ENCODE measurements around the gene CEBPZ.
"Not testable (repeated sequence)": the region's sequence is repeated elsewhere in the genome, so short reads cannot be mapped to it uniquely, and the experiment has no call there.

CEBPZ gene

DNA sequence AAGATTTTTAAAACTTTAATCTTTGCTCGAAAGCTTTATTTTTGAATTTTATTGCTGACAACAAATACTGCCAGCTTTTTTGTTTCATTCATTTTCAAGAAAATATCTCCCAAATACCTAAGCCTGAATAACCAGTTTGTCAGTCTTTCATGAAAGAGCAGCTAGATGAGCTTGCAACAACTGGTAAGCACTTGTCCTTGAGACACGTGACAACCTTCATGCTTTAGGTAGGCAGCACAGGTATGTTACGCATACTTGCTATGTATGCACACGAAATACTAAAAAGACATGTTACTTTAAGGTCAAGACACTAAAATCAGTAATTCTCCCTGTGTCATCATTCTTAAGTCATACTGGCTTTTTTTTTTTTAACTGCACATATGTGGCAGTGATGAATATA, 12.3 kb downstream of the CEBPZ start:
- no peak for DNase-seq

DNA sequence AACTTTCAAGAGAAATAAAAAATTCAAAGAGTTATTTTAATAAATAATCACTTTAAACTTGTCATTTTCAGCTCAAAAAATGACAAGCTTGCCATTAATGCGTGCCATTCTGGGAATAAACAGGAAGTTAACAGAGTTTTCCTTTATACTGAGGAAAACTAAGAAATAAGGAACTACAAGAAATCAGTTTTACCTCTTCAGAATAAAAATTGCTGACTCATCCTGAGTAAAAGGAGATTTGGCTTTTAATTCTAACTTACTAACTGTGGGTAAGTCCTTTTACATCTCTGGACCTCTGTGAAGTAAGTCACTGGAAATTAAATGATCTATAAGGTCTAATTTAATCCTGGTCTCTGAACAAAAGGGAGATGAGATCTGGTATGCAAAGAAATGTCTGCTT, 16.1 kb downstream of the CEBPZ start:
- no peak for DNase-seq

DNA sequence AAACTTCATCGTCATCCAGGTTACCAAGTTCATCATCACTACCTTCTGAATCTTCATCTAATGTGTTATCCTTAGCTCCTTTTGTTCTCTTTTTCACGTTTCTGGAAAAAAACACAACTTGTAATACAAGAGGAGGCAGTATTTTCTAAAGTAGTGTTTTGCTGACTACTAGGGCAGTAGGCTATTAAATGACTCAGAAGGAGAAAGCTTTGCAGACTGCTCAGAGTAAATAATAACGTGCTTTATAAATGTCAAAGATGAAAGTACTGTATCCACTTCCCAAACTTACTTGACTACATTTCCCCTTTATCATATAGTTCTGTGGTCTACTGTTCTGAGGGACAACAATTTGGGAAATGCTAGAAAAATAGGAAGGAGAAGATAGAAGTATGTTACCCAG, 19.5 kb downstream of the CEBPZ start:
- no peak for DNase-seq

DNA sequence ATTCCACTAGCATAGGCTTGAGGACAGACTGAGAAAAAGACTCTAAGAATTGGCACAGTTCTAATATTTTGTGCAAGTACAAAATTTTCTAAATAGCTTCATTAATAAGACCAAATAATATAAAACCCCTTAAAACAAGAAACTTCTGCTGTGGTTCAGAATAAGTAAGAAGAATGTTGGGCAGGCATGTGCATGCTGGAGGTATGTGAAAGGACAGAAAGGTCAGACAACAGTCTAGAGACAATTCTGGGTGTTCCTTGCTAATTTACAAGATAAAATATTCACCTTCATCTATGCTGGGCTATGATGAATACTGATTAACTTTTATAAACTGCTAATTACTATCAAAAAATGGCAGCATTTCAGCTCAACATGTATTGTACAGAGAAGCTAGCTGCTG, 20.2 kb downstream of the CEBPZ start:
- no peak for DNase-seq

DNA sequence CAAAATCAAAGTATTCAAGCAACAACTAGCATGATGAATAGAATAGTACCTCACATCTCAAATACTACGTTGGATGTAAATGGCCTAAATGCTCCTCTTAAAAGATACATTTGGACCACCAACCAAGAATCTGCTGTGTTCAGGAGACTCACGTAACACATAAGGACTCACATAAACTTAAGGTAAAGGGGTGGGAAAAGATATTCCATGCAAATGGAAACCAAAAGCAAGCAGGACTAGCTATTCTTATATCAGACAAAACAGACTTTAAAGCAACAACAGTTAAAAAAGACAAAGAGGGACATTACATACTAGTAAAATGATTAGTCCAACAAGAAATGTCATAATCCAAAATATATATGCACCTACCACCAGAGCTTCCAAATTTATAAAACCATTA, 24.6 kb downstream of the CEBPZ start:
- DNase-seq: not testable (repeated sequence)

DNA sequence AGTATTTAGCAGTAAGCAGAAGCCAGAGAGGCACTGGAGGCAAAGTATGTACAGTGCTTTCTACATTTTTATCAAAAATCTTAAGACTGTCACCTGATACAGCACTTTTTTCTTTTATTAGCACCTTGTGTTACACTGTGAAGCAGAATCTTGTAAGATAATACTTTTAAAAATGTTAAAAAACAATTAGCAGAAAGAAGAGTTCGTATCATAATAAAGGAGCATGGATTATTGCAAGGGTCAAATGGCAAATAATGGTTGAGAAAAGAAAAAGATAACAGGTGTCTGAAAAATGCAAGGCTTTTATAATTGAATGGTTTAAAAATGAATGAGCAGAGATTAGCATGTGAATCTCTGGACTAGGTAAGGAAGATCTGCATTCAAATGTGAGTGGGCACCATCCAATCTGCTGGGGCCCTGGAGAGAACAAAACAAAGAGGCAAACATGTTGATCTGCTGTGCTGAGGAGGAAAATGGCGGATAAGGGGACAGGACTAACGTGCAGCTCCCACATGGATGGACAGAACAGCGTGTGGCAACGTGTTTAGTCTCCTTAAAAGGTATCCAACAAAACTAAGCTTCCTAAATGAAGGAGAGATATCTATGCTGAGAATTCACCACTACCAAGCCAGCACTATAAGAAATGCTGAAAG, 25.6 kb downstream of the CEBPZ start:
- no peak for DNase-seq

DNA sequence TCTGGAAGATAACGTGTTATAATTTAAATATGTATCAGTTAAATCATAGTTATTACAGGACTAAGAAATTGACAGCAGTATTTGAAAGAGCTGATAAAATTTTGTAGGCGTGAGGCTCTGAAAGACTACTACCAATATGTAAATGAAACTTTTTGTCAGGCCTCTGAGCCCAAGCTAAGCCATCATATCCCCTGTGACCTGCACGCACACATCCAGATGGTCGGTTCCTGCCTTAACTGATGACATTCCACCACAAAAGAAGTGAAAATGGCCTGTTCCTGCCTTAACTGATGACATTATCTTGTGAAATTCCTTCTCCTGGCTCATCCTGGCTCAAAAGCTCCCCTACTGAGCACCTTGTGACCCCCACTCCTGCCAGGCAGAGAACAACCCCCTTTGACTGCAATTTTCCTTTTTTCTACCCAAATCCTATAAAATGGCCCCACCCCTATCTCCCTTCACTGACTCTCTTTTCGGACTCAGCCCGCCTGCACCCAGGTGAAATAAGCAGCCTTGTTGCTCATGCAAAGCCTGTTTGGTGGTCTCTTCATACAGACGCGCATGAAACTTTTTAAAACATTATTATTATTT, 26.2 kb downstream of the CEBPZ start:
- not testable (repeated sequence) for DNase-seq

DNA sequence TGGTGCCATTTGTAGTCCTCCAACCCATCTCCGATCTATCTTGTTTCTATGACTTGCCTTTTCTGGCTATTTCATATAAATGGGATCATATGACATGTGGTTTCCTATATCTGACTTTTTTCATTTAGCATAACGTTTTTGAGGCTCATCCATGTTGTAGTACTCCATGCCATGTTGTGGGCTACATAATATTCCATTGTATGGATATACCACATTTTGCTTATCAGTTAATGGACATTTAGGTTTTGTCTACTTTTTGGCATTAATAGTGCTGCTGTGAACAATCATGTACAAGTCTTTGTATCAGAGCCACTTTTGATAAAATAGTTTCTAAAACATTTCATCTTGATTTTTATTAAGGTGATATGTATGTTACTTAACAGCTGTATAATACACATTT, 27.7 kb downstream of the CEBPZ start:
- no peak for DNase-seq

DNA sequence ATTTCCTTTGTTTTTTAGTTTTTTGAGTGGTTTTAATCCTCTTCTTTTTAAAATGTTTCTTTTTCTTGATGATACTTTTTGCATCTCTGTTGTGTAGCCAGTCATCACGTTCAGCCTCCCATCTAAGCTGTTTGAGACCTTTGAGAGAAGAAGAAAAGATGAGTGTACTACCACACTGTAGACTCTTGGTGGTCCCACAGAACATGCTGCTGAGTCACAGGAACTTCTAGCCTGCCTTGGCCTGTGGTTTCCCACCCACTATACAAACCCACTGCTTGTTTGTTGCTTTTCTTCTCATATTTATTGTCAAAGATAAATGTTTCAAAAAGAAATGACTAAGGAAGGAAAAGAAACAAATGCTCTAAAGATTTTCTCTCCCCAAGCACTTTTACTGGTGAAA, 29.6 kb downstream of the CEBPZ start:
- DNase-seq: peak; percentile 64

DNA sequence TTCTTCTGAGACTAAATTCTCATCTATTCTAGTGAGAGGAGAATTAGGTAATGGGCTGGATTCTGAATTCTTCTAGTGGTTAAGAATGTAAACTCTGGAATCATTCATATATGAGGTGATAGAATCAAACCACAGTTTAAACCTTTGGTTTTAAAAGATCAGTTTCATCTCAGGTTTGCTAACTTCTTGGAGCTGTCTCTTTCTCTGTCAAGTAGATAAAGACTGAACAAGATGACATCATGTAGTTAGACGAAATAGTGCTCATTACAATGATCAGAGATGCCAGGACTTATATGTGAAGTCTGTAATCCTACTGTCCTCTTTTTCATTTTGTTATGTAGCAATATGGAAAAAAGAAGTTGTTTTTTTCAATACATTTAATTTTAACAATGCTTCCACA, 30.2 kb downstream of the CEBPZ start:
- no peak for DNase-seq

DNA sequence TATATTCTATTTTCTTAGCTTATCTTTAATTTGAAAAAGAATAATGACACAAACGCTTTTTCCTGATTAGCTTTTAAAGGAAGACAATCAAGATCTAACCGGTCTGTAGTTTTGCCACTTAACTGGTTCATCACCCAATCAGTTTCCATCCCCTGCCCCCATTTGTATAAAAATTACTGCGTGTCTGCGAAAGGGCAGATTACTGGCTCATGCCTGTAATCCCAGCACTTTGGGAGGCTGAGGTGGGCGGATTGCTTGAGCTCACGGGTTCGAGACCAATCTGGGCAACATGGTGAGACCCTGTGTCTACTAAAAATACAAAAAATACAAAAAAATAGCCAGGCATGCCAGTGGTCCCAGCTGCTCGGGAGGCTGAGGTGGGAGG, 32.7 kb downstream of the CEBPZ start:
- DNase-seq: no peak

DNA sequence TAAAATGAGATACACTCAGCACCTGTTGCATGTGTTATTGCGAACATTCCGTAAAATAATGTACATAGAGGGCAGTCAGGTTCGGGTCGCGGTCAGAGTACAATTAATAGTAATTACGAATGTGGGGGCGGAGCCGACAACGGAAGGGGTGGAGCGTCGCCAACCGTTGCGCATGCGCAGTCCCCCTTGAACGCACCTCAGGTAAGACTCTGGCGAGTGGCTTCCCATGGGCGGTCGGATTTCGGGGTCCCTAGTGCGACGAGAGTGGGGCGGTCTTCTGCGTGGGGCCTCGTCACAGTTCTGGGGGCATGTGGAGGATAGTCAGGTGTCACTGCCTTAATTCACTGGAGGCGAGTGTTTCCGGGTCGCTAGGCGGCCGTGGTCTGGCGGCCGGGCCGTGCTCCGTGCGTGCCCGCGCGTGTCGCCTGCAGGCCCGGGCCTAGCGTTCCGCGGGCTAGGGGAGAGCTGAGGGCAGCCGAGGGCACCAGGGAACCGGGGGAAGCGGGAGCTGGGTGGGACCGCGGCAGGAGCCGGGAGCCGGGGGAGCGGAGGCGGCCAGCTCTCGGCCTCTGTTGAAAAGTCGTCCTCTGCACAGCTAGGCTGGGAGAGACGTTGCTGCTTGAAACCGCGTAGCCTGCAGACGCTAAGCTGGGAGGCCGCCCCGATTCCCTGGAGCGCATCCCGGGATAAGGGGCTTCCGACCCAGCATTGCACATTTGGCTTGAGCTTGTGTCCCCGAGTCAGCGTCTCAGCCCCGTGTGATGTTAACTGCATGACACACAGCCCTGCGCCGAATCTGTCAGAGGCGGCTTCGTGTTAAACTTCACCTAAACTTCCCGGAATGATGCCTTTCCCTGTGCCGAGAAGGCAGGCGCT, 34.8 kb downstream of the CEBPZ start, which contains the start of gene CEBPZOS:
Gene CEBPZOS (plus strand): TSS at position 177 of the 876 bp plus-strand sequence. CDS start 3,209 bp downstream, outside the sequence.
- peak; percentile 77 for DNase-seq

DNA sequence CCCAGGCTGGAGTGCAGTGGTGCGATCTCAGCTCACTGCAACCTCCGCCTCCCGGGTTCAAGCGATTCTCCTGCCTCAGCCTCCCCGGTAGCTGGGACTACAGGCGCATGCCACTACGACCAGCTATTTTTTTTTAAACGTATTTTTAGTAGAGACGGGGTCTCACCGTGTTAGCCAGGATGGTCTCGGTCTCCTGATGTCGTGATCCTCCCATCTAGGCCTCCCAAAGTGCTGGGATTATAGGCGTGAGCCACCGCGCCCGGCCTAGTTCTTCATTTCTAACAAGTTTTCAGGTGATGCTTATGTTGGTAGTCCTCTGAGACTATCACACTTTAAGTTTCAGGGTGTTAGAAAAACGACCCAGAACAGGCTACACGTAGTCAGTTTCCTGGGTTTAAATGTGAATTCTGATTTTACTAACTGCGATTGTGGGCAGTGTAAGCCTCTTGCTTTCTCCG, 35.5 kb downstream of the CEBPZ start:
- not testable (repeated sequence) for DNase-seq

DNA sequence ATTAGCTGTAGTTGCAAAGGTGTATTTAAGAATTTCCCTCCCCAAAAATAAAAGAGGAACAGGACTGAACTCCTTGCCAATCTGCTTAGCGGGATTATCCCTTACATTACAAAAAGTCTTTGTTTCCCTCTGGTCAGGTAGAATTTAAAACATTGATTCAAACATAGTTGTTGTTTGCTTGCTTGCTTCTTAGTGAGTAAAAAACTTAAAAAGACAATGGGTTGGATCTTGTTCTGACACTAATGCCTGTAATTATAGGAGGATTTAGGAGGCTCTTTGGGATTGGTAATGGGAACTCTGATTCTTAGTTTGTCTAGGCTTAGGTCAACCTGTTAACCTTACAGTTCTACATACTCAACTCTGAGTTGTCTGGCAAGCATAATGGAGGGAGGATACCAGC, 38.8 kb downstream of the CEBPZ start:
- no peak for DNase-seq

DNA sequence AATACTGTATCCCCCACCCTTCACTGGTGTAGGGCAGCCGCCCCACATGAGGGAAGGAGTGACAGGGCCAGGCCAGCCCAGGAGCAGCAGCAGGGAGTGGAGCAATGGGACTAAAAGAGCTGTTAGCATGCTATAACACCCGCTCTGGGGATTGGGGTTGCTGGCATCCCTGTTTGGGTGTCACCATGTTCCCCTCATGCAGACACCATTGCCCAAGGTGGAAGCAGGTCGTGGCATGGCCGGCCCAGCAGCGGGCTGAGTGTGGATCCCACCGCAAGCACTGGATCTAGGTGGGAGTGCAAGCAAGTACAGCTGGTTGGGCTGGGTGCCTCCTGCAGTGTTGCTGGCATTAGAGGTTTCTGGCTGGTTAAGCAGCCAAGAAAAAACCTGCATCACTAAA, 39.6 kb downstream of the CEBPZ start:
- no peak for DNase-seq

DNA sequence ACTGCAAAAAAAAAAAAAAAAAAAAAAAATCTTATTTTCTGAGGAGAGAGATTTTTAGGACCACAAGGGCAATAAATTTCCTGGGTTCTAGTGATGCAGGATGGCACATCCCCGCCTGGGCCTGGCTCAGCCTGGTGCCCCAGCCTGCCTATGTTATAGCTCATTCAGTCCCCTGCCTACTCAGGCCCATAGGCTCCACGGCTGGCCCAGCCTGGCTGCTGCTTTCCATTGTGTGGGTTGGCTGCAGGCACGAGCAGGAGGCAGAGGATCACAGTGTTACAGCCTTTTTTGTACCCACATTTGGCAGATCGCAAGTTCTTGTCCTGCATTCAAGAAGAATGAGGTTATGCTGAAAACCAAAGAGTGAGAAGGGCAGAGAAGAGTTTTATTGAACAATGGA, 40.1 kb downstream of the CEBPZ start:
- DNase-seq: peak; percentile 5

DNA sequence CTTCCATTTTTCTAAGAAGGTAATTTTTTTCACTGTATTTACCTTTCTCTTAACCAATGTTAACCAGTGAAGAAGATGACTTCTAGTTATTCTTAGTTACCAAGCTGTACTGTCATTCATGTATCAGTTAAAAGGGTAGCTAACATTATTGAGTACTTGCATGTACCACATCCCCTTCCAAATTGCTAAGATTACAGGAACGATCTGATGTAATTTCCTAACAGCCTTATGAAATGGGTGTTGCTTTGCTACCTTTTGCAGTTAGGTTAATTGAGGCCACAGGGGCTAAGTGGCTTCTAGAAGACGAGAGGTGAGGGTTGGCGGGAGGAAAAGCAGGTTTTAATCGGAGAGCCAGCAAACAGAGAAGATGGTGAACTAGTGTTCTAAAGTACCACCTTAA, 41.1 kb downstream of the CEBPZ start:
- no peak for DNase-seq

DNA sequence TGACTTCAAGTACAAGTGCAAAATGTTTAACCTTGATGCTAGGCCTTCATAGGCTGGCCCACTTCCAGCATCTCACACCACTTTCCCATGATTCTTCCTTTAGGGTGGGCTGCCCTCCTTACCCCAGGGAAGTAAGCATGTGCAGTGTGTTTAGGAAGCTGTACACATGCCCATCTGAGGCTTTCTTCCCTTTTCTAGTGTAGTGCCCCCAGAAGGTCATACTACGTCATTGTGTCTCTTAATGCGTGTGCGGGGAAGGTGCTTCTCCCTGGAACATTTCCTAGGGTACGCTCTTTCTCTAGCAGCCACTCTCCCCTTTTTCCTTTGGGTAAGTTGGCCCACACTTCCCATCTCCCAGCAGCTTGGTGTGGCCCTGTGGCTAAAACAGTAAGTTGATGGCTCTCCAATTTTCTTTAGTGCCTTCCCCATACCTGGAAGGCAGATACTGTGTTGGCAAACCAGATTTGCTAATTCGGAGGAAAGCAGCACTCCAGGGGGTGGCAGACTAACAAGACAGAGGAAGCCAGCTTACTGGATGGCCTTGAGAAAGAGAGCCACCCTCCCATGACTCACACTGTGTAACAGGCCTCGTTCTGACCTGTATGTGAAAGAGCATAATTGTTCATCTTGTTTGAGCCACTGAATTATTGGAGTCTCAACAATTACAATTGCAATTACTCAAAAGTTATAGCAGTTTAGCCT, 41.8 kb downstream of the CEBPZ start:
- DNase-seq: peak; percentile 49

DNA sequence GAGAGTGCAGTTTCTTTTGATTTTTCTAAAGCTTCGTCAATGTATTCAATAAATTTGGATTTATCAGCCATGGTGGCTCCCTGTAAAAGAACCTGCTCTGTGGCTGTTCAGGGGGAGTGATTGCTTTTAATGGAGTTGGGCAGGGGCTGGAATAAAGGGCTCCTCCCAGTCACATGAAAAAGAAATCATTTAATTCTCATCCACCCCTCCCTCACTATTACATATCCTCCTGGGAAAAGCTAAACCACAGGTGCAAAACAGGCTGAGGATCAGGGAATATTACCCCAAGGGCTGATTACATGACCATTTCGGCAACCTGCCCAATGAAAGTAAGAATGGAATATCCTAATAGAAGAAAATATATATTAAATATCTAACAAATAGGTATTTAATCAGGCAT, 42.8 kb downstream of the CEBPZ start, which contains the start of gene SULT6B1:
Gene SULT6B1 (minus strand): TSS at position 101 of the 400 bp plus-strand sequence. CDS start 30 bp downstream, at position 71.
- no peak for DNase-seq

DNA sequence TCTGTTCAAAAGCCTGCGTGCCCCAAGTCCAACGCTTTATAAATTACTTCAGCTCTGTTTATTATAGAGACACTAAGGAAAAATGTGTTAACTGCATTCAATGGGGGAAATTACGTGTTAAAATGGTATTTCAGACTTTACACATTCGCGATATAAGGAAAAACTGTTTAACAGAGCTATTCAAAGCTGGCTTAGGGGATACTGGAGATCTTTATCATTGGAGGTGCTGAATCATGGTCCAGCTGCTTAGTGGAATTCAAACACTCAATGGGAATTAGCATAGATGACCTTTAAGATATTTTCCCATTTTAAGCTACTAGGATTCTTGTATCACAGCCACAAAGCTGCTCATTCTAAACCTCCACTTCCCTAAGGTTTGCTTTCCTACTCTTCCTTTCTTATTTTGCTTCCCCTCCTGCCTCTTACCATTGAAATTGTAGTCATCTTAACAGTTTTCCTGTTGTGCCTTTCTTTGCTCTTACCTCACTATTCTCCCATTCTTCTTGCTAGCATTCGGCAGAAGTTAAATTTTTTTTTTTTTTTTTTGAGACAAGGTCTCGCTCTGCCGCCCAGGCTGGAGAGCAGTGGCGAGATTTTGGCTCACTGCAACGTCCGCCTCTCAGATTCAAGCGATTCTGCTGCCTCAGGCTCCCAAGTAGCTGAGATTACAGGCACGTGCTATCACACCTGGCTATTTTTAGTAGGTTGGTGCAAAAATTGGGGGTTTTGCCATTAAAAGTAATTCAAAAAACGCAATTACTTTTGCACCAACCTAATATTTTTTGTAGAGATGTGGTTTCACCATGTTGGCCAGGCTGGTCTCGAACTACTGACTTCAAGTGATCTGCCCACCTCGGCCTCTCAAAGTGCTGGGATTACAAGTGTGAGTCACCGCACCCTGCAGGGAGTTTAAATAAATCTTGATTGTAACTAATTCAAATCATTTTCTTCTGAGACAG, 49.4 kb downstream of the CEBPZ start:
- no peak for DNase-seq

DNA sequence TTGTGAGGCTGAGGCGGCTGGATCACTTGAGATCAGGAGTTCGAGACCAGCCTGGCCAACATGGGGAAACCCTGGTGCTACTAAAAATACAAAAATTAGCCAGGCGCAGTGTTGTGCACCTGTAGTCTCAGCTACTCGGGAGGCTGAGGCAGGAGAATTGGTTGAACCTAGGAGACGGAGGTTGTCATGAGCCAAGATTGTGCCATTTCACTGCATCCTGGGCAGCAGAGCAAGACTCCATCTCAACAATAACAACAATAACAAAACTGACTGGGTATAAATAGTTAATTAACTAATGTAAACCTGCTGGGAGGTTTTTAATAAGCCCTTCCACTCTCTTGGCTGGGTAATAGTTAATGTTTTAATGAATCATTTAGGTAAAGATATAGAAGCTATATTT, 50.8 kb downstream of the CEBPZ start:
- DNase-seq: no peak
